ENCODE measurements around the gene HNRNPL.
"Not testable (repeated sequence)": the region's sequence is repeated elsewhere in the genome, so short reads cannot be mapped to it uniquely, and the experiment has no call there.

HNRNPL gene

GRCh38 chr19:38816131-38816750 lies 33.5 kb downstream of the HNRNPL start:
- Histone ChIP-seq H3K27me3 (ENCODE audit: insufficient read depth, insufficient read length) (no peaks in the 10 kb centered on the region), H3K9me3 (ENCODE audit: insufficient read depth, low read length) (peaks cover 6% of the 10 kb centered on the region; the same call in 1 of the 2 replicates), H3K4me3 (ENCODE audit: insufficient read length, low read depth) (no peak overlapping the region), H3K9ac (ENCODE audit: insufficient read length, low read depth) (no peak overlapping the region), H3K36me3 (ENCODE audit: insufficient read depth, insufficient read length, low read length) (peaks cover 28% of the 10 kb centered on the region), H3K4me1 (ENCODE audit: insufficient read depth, insufficient read length) (peaks cover 4% of the 10 kb centered on the region)
- TF ChIP-seq YY1 (IDR thresholded peaks at IDR 0.05; ENCODE audit: insufficient read depth, insufficient read length), result no peak
- TF ChIP-seq SUZ12 (IDR thresholded peaks at IDR 0.05; ENCODE audit: extremely low read depth, insufficient read depth, insufficient read length), result no peak
- TF ChIP-seq ZNF274 (IDR thresholded peaks at IDR 0.05; ENCODE audit: low read depth, low read length), result no peak
- no peak for DNase-seq (ENCODE audit: low read depth, low spot score)

- peaks cover 4% of the 10 kb centered on the region for H3K4me1 ChIP-seq (ENCODE audit: insufficient read depth, insufficient read length)
- no peaks in the 10 kb centered on the region for H3K9me3 ChIP-seq (ENCODE audit: insufficient read depth, low read length)
- H3K4me3 ChIP-seq (ENCODE audit: insufficient read length, low read depth), result no peak overlapping the region
- peaks cover 28% of the 10 kb centered on the region for H3K36me3 ChIP-seq (ENCODE audit: insufficient read depth, insufficient read length, low read length)
- TF ChIP-seq YY1 (IDR thresholded peaks at IDR 0.05; ENCODE audit: insufficient read depth, insufficient read length) (no peak), ZNF274 (IDR thresholded peaks at IDR 0.05; ENCODE audit: low read depth, low read length) (no peak), SUZ12 (IDR thresholded peaks at IDR 0.05; ENCODE audit: extremely low read depth, insufficient read depth, insufficient read length) (no peak)
- DNase-seq (ENCODE audit: low read depth, low spot score), result no peak
- no peak overlapping the region for H3K9ac ChIP-seq (ENCODE audit: insufficient read length, low read depth)
- H3K27me3 ChIP-seq (ENCODE audit: insufficient read depth, insufficient read length), result no peaks in the 10 kb centered on the region
These were observed 34.5 kb downstream of the HNRNPL start for GRCh38 chr19:38815059-38816001.

GRCh38 chr19:38813932-38814331 lies 35.9 kb downstream of the HNRNPL start:
- DNase-seq (ENCODE audit: low read depth, low spot score); H3K9ac ChIP-seq (ENCODE audit: insufficient read length, low read depth); H3K27me3 ChIP-seq (ENCODE audit: insufficient read depth, insufficient read length); H3K9me3 ChIP-seq (ENCODE audit: insufficient read depth, low read length); H3K4me1 ChIP-seq (ENCODE audit: insufficient read depth, insufficient read length); H3K4me3 ChIP-seq (ENCODE audit: insufficient read length, low read depth): not testable (repeated sequence)
- H3K36me3 ChIP-seq (ENCODE audit: insufficient read depth, insufficient read length, low read length), result peaks cover 28% of the 10 kb centered on the region

- Histone ChIP-seq H3K36me3 (ENCODE audit: insufficient read depth, insufficient read length, low read length) (peaks cover 28% of the 10 kb centered on the region), H3K9me3 (ENCODE audit: insufficient read depth, low read length) (no peaks in the 10 kb centered on the region), H3K4me3 (ENCODE audit: insufficient read length, low read depth) (no peak overlapping the region), H3K9ac (ENCODE audit: insufficient read length, low read depth) (no peak overlapping the region), H3K27me3 (ENCODE audit: insufficient read depth, insufficient read length) (no peaks in the 10 kb centered on the region), H3K4me1 (ENCODE audit: insufficient read depth, insufficient read length) (no peaks in the 10 kb centered on the region)
- no peak for DNase-seq (ENCODE audit: low read depth, low spot score)
- TF ChIP-seq SUZ12 (IDR thresholded peaks at IDR 0.05; ENCODE audit: extremely low read depth, insufficient read depth, insufficient read length) (no peak), ZNF274 (IDR thresholded peaks at IDR 0.05; ENCODE audit: low read depth, low read length) (no peak), YY1 (IDR thresholded peaks at IDR 0.05; ENCODE audit: insufficient read depth, insufficient read length) (no peak)
These were observed 36.5 kb downstream of the HNRNPL start for GRCh38 chr19:38813323-38813722.

GRCh38 chr19:38812841-38813320 lies 36.9 kb downstream of the HNRNPL start, which contains the start of gene LGALS4:
Gene LGALS4 (minus strand): TSS chr19:38812945. CDS start chr19:38812886, 59 bp downstream.
- Histone ChIP-seq H3K36me3 (ENCODE audit: insufficient read depth, insufficient read length, low read length) (peaks cover 28% of the 10 kb centered on the region), H3K4me1 (ENCODE audit: insufficient read depth, insufficient read length) (no peaks in the 10 kb centered on the region), H3K4me3 (ENCODE audit: insufficient read length, low read depth) (no peak within 1 kb of the TSS), H3K9me3 (ENCODE audit: insufficient read depth, low read length) (no peaks in the 10 kb centered on the region), H3K9ac (ENCODE audit: insufficient read length, low read depth) (no peak within 1 kb of the TSS), H3K27me3 (ENCODE audit: insufficient read depth, insufficient read length) (no peaks in the 10 kb centered on the region)
- no peak for TF ChIP-seq SUZ12 (IDR thresholded peaks at IDR 0.05; ENCODE audit: extremely low read depth, insufficient read depth, insufficient read length)
- no peak for TF ChIP-seq YY1 (IDR thresholded peaks at IDR 0.05; ENCODE audit: insufficient read depth, insufficient read length)
- no peak for TF ChIP-seq ZNF274 (IDR thresholded peaks at IDR 0.05; ENCODE audit: low read depth, low read length)
- DNase-seq (ENCODE audit: low read depth, low spot score), result no peak

DNA sequence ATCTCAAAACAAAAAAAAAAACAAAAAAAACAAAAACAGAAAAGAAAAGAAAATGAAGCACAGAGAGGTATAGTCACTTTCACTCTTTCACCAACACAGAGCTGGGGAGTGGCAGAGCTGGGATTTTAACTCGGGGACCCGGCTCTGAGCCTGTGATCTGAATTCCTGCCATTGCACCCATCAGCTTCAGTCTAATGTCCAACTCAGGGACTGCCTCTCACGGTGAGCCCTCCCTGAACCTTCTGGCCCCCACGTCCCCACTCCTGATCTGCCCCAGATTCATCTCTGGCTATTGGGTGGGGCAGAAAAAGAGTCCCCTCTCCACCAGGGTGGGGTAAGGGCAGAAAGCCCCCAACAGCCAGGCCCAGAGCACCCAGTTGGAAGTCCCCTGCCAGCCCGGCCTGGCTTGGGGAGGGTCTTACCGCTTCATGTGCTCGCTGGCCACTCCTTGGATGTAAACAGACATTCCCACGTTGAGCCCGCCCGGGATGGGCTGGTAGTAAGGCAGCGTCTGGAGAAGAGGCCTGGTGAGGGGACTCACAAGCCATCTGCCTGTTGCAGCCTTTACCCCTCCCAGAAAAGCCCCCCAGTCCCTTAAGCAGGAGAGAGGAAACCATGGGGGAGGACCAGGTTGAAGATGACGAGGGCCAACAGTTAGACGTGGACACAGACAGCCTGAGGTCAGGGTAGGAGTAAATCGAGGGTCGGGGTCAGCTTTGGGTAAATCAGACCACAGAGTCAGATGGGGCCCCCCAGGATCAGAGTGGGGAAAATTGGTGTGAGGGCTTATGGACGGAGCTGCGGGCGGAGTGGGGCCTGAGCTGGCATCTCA lies 37.6 kb downstream of the HNRNPL start:
- peaks cover 23% of the 10 kb centered on the region for H3K36me3 ChIP-seq (ENCODE audit: insufficient read depth, insufficient read length, low read length)
- H3K27me3 ChIP-seq (ENCODE audit: insufficient read depth, insufficient read length), result no peaks in the 10 kb centered on the region
- no peaks in the 10 kb centered on the region for H3K4me1 ChIP-seq (ENCODE audit: insufficient read depth, insufficient read length)
- H3K9me3 ChIP-seq (ENCODE audit: insufficient read depth, low read length), result no peaks in the 10 kb centered on the region; the same call in 1 of the 2 replicates
- TF ChIP-seq SUZ12 (IDR thresholded peaks at IDR 0.05; ENCODE audit: extremely low read depth, insufficient read depth, insufficient read length) (no peak), YY1 (IDR thresholded peaks at IDR 0.05; ENCODE audit: insufficient read depth, insufficient read length) (no peak), ZNF274 (IDR thresholded peaks at IDR 0.05; ENCODE audit: low read depth, low read length) (no peak)
- DNase-seq (ENCODE audit: low read depth, low spot score), result no peak
- H3K4me3 ChIP-seq (ENCODE audit: insufficient read length, low read depth), result no peak overlapping the region
- H3K9ac ChIP-seq (ENCODE audit: insufficient read length, low read depth), result no peak overlapping the region
